T47D (cell line): ENCODE data around the gene PSEN2.
"Not testable (repeated sequence)": the region's sequence is repeated elsewhere in the genome, so short reads cannot be mapped to it uniquely, and the experiment has no call there.

Experiments used
- DNase-seq, 2 experiments: peaks; one replicate each; pipeline versions ENCODE4 v3.0.0 to v3.0.0-alpha.2; 2011 to 2012; ENCODE audit warnings: low read depth in 1 of 2, low spot score in 1 of 2
- JUND ChIP-seq: IDR thresholded peaks from 2 replicates; pipeline ENCODE4 v1.6.1; 2012; ENCODE audit warnings: low read depth
- in situ Hi-C: cut with HindIII; loops from 2 replicates; pipeline ENCODE4 v1.10.0; 2016; ENCODE audit warnings: low sequenced_read_pairs, low pct_unique_long_range_greater_than_20kb

The PSEN2 gene

GRCh38 chr1:226838456-226838855, 32.0 kb upstream of the PSEN2 start:
- TF ChIP-seq JUND, result no peak
- DNase-seq, result no peak
- in situ Hi-C loops, result no loop called here

GRCh38 chr1:226845624-226846023, 24.8 kb upstream of the PSEN2 start:
- in situ Hi-C loops, result no loop called here
- no peak for TF ChIP-seq JUND
- DNase-seq, result no peak

- in situ Hi-C loops, result no loop called here
- TF ChIP-seq JUND, result no peak
- DNase-seq, result no peak
Observed at GRCh38 chr1:226846786-226847185, 23.6 kb upstream of the PSEN2 start.

- in situ Hi-C loops, DNase-seq: not testable (repeated sequence)
Observed at GRCh38 chr1:226854548-226854947, 15.9 kb upstream of the PSEN2 start.

GRCh38 chr1:226862890-226863289, 7.5 kb upstream of the PSEN2 start:
- DNase-seq, result no peak
- TF ChIP-seq JUND, result no peak
- in situ Hi-C loops, result no loop called here

- in situ Hi-C loops, result no loop called here
- no peak for TF ChIP-seq JUND
- DNase-seq, result no peak
Observed at GRCh38 chr1:226863446-226863845, 7.0 kb upstream of the PSEN2 start.

- in situ Hi-C loops, result no loop called here
- DNase-seq, result no peak
- no peak for TF ChIP-seq JUND
Observed at GRCh38 chr1:226864311-226864710, 6.1 kb upstream of the PSEN2 start.

- in situ Hi-C loops, result no loop called here
- DNase-seq, result no peak
- no peak for TF ChIP-seq JUND
Observed at GRCh38 chr1:226865590-226865989, 4.8 kb upstream of the PSEN2 start.

- no peak for DNase-seq
- in situ Hi-C loops, result no loop called here
- no peak for TF ChIP-seq JUND
Observed at GRCh38 chr1:226867461-226868054, 2.9 kb upstream of the PSEN2 start.

GRCh38 chr1:226868726-226869125, 1.7 kb upstream of the PSEN2 start:
- DNase-seq, result no peak
- in situ Hi-C loops, result no loop called here
- TF ChIP-seq JUND, result no peak

GRCh38 chr1:226870026-226870400, 403 bp upstream of the PSEN2 start:
- no peak for TF ChIP-seq JUND
- in situ Hi-C loops, result no loop called here
- no peak for DNase-seq

GRCh38 chr1:226871636-226872327, 1.4 kb downstream of the PSEN2 start:
- DNase-seq, result no peak
- in situ Hi-C loops, result no loop called here
- TF ChIP-seq JUND, result no peak

- no peak for TF ChIP-seq JUND
- DNase-seq, result no peak
- in situ Hi-C loops, result no loop called here
Observed at GRCh38 chr1:226872437-226872836, 2.0 kb downstream of the PSEN2 start.
